Body of pancreas (tissue), 4 donors: Measurements from ENCODE around the gene METTL24.
"Not testable (repeated sequence)": the region's sequence is repeated elsewhere in the genome, so short reads cannot be mapped to it uniquely, and the experiment has no call there.

ENCODE experiments used
- POLR2A ChIP-seq, 3 donors: fragments of 450-650 bp; IDR thresholded peaks; one replicate each; pipeline ENCODE4 v1.6.1; 2016; ENCODE audit warnings: antibody characterized with exemption in 3 of 3, mild to moderate bottlenecking in 2 of 3
- TF ChIP-seq, protein P1 (sequence below), 7 experiments: fragments of 450-650 bp in 4 of 7; fragments of 200-600 bp in 3 of 7; sonication (generic) in 3 of 7; IDR thresholded peaks; one replicate each; pipeline ENCODE4 v1.5.1; 2016 to 2019; ENCODE audit warnings: antibody characterized with exemption in 7 of 7

GRCh38 chr6:110272781-110273180 is 85.4 kb downstream of the METTL24 start:
- TF ChIP-seq, protein P1, sequence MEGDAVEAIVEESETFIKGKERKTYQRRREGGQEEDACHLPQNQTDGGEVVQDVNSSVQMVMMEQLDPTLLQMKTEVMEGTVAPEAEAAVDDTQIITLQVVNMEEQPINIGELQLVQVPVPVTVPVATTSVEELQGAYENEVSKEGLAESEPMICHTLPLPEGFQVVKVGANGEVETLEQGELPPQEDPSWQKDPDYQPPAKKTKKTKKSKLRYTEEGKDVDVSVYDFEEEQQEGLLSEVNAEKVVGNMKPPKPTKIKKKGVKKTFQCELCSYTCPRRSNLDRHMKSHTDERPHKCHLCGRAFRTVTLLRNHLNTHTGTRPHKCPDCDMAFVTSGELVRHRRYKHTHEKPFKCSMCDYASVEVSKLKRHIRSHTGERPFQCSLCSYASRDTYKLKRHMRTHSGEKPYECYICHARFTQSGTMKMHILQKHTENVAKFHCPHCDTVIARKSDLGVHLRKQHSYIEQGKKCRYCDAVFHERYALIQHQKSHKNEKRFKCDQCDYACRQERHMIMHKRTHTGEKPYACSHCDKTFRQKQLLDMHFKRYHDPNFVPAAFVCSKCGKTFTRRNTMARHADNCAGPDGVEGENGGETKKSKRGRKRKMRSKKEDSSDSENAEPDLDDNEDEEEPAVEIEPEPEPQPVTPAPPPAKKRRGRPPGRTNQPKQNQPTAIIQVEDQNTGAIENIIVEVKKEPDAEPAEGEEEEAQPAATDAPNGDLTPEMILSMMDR (IDR thresholded peaks at IDR 0.05), result not testable (repeated sequence)
- not testable (repeated sequence) for TF ChIP-seq POLR2A (IDR thresholded peaks at IDR 0.05)
